Activated CD4-positive, alpha-beta T cell treated with anti-CD3 and anti-CD28 coated beads, Interleukin-2, amount 50 U/mL, for 16 hours (primary cell): ENCODE measurements around the gene SPNS2.

Experiments used
- DNase-seq: peaks from one replicate; pipeline ENCODE4 v3.0.0-alpha.2; 2020

The SPNS2 gene

GRCh38 chr17:4504188-4504587, 5.5 kb downstream of the SPNS2 start:
- DNase-seq: no peak

GRCh38 chr17:4505187-4505586, 6.5 kb downstream of the SPNS2 start:
- DNase-seq: no peak

GRCh38 chr17:4506175-4506813, 7.6 kb downstream of the SPNS2 start:
- no peak for DNase-seq

GRCh38 chr17:4506892-4507291, 8.2 kb downstream of the SPNS2 start:
- DNase-seq: no peak

- DNase-seq: no peak
Measured at GRCh38 chr17:4507361-4508111, 8.9 kb downstream of the SPNS2 start.

GRCh38 chr17:4508207-4508606, 9.5 kb downstream of the SPNS2 start:
- DNase-seq: no peak

GRCh38 chr17:4509401-4509800, 10.7 kb downstream of the SPNS2 start:
- DNase-seq: peak; percentile 48

- no peak for DNase-seq
Measured at GRCh38 chr17:4509923-4510617, 11.4 kb downstream of the SPNS2 start.

- DNase-seq: no peak
Measured at GRCh38 chr17:4510618-4510941, 11.9 kb downstream of the SPNS2 start.

- DNase-seq: no peak
Measured at GRCh38 chr17:4511199-4511932, 12.7 kb downstream of the SPNS2 start.

GRCh38 chr17:4512156-4513112, 13.8 kb downstream of the SPNS2 start:
- no peak for DNase-seq

GRCh38 chr17:4513113-4514032, 14.7 kb downstream of the SPNS2 start:
- no peak for DNase-seq

GRCh38 chr17:4514206-4514605, 15.5 kb downstream of the SPNS2 start:
- no peak for DNase-seq

GRCh38 chr17:4514779-4515178, 16.1 kb downstream of the SPNS2 start:
- no peak for DNase-seq

- DNase-seq: no peak
Measured at GRCh38 chr17:4515501-4515900, 16.8 kb downstream of the SPNS2 start.

GRCh38 chr17:4516735-4517134, 18.1 kb downstream of the SPNS2 start:
- no peak for DNase-seq

GRCh38 chr17:4518901-4519300, 20.2 kb downstream of the SPNS2 start:
- no peak for DNase-seq

GRCh38 chr17:4519361-4519788, 20.7 kb downstream of the SPNS2 start:
- no peak for DNase-seq

GRCh38 chr17:4520060-4520893, 21.6 kb downstream of the SPNS2 start:
- no peak for DNase-seq
